ENCODE measurements around the gene GPATCH2.
"Not testable (repeated sequence)": the region's sequence is repeated elsewhere in the genome, so short reads cannot be mapped to it uniquely, and the experiment has no call there.

Gene GPATCH2

DNA sequence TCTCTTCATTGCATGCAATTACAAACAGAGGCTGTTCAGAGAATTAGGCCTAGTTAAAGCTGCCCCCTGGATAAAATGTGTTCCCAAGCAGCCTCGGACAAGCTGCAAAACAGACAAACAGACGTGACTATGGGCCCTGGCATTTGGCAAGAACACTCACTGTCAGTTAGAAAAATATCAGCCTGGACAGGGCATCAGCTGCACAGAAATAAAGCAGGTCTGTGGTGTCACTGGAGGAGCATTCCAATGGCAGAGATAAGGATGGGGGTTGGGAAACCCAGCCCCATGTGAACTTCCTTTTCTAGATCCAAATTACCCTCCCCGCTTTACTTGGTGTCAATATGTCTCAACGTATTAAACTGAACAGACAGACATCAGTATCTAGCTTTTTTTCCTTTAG is 177.1 kb downstream of the GPATCH2 start:
- no peak for DNase-seq (ENCODE audit: low read depth in 2 of 3, low spot score in 1 of 3)

DNA sequence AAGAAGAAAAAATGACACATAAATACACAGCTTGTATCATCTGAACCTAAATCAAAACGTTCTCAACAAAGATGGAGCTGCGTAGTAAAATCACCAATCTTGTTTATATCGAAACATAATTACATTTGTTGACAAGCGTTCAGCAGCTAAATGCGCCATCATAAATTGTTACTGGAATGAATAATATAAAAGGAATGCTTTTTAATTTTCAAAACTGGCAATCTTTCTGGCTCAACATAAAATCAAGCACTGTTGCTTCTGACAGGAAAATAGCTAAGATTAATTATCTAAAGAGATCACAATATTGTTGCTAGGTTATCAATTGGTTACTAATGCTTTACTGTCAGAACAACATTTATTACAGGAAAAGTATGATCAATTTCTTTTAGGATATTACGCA is 181.5 kb downstream of the GPATCH2 start:
- no peak for DNase-seq (ENCODE audit: low read depth in 2 of 3, low spot score in 1 of 3)

DNA sequence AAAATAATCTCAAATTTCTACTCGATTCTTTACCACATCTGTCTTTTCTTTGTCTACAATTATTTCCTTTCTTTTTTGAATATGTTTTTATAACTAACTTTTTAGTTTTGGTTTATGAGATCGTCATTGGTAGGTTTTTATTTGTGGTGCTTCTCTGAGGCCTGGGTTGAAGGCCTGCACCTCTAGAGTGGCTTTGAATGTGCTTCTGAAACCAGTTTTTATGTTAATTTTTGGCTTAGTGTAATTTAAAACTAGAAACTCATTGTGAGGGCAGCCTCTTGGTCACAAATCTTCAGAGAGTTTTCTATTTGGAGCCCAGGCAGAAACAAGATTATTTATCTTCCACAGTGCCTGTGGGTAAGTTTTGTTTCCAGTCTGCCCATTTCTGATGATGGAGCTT is 187.0 kb downstream of the GPATCH2 start:
- no peak for DNase-seq (ENCODE audit: low read depth in 2 of 3, low spot score in 1 of 3)

DNA sequence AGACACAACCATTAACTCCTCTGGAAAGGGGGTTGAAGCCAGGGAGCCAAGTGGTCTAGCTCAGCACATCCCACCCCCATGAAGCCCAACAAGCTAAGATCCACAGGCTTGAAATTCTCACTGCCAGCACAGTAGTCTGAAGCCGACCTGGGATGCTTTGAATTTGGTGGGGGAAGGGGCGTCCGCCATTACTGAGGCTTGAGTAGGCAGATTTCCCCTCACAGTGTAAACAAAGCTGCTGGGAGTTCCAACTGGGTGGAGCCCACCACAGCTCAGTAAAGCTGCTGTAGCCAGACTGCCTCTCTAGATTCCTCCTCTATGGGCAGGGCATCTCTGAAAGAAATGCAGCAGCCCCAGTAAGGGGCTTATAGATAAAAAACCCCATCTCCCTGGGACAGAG is 193.5 kb downstream of the GPATCH2 start:
- DNase-seq (ENCODE audit: low read depth in 2 of 3, low spot score in 1 of 3): no peak

DNA sequence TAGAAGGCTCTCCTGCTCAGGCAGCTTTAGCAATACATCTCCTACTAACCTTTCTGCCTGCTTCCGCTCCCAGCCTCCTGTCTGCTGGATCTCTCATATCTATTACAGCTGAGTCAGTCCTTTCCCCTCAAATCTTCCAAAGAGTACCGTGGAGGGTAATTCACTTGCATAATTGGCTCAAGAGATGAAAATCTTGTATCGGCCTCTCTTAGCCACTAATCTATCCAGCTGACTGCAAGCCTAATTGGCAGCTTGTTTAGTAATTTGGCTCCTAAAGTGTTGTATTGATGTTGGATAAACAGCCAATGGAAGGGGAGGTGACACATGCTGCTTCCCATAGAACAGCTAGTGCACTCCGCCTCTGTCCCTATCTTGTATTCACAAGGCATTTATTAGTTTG is 195.7 kb downstream of the GPATCH2 start:
- no peak for DNase-seq (ENCODE audit: low read depth in 2 of 3, low spot score in 1 of 3)

DNA sequence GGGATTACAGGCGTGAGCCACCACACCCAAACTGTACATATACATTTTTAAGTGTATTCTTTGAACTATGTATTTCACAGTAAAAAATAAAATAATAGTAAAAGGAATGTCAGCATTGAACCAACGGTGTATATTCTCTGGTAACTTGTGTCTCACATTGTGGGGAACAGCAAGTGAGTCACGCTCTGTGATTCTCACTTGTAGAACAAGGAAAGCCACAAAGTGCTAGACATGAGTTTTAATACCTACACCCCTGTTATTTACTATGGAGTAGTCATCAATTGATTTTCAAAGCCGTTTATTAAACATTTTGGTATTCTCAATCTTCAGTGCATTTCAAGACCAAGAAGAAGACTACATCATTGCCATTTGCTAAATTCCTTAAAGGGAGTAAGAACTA is 197.2 kb downstream of the GPATCH2 start:
- DNase-seq (ENCODE audit: low read depth in 2 of 3, low spot score in 1 of 3): no peak

DNA sequence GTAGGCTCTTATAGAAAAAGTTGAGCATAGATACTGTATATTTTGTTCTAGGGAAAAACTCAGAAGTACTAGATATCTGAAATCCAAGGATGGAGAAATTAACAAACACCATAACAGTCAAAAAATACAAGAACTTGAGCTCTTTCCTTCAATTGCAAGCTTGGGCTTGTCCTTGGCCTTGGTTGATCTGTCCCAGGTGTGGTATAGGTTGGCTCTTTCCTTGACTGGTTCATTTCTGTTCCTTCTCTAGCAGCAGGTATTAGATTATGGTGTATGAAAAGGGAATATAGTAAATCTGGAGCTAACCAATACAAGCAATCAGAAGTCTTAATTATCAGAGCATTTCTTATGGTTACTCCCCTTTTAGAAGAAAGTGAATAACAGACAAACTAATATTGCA is 198.6 kb downstream of the GPATCH2 start:
- no peak for DNase-seq (ENCODE audit: low read depth in 2 of 3, low spot score in 1 of 3)

DNA sequence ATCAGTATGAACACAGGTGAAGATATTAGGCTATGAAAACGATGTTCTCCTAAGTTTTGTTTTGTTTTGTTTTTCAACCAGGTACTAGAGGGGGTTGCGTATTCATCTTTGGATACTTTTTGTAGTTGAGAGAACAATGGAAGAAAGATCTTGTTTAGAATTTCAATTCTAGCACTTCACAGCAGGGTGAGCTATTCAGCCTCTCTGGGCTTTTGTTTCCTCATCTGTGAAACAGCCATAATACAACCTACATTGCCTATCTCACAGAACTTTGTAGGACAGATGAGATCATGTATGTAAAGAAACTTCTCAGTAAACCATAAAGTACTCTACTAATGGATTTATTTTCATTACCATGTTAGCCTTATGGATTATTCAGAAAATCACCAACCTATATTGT is 199.5 kb downstream of the GPATCH2 start:
- DNase-seq (ENCODE audit: low read depth in 2 of 3, low spot score in 1 of 3): no peak

DNA sequence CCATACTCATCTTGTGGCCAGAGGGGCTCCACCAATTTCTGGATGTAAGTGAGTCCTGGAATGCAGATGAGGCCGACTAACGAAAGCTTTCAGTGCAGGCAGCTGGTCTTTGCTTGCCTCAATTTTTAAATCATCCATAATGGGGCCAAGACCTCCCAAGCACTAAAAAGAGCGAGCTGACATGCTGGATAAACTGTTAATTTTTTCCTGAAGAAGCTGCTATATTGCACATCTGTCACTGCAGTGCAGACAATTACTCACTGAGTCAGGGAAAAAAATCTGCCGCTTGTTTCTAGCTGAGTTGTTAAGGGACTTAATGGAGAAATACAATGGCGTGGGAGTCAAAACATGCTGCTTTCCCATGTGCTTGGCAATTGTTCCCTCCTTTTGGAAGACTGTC is 205.5 kb downstream of the GPATCH2 start:
- no peak for DNase-seq (ENCODE audit: low read depth in 2 of 3, low spot score in 1 of 3)

DNA sequence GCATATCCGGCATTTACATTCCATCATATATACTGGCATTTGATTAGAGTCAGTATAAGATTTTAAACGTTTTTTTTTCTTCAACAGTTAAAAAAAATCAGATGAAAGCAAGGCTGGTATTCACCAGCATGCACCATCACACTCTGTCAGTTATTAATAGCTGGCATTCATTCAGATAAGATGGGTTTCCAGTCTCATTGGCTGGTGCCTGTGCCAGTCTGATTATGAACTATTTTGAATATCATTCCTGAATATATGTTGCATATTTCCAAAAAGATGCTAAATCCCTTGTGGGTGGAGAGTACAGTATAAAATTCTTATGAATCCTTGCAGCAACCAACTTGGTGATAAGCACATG is 211.7 kb downstream of the GPATCH2 start:
- no peak for DNase-seq (ENCODE audit: low read depth in 2 of 3, low spot score in 1 of 3)

DNA sequence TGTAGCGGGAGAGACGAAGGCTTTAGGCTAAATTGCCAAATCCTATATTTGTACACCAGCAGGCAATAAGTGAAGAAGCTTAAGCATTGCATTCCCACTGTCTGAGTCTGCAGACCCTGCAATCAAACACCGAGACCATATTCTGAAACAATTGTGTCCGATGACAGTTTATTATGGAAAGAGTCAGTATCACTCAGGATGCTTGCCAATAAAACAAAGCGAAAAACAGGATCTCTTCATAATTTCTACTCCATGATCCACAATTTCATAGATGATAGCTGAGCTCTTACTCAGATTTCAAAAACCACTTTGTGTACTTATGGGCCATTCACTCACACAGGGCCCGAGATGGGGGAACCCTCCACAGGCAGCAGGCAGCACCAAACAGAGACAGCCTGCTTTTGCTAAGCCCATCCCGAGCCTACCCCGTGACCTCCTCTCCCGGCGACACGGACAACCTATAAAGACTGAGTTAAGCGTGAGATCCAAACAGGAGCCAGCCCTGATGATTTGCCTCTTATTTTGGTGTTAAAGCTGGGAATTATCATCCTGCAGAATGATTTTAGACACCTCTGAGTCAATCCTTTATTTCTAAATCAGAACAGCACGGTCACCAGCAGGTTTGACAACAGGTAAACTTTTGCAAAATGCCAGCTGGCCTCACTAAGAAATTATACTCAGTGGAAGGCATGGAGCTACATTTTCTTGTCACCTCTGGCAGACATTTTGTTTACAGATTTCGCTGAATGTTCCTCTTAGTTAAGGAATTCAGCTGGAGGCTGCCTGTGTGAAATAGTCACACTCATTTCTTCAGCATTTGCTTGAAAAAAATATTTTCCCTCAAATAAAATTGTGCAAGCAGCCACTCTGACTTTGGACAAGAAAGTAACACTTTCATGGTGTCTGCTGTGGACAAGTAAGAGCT is 212.4 kb downstream of the GPATCH2 start:
- no peak for DNase-seq (ENCODE audit: low read depth in 2 of 3, low spot score in 1 of 3)

DNA sequence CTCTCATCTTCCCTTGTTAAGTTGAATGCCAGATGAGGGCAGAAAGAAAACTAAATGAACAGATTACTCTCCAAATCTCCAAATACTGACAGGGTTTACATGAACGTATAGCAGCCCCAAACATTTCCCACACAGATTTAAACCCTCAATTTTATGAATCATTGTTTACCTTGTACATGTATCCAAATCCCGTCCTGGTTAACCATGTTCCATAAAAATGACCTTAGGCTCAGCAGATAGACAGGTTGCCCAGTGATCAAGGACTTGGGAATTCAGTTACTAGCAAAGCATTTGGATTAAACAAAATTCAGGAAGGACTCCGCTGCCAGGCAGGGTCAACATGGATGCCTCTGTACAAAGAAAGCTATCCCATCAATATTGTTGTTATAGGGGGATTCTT is 213.5 kb downstream of the GPATCH2 start:
- no peak for DNase-seq (ENCODE audit: low read depth in 2 of 3, low spot score in 1 of 3)

DNA sequence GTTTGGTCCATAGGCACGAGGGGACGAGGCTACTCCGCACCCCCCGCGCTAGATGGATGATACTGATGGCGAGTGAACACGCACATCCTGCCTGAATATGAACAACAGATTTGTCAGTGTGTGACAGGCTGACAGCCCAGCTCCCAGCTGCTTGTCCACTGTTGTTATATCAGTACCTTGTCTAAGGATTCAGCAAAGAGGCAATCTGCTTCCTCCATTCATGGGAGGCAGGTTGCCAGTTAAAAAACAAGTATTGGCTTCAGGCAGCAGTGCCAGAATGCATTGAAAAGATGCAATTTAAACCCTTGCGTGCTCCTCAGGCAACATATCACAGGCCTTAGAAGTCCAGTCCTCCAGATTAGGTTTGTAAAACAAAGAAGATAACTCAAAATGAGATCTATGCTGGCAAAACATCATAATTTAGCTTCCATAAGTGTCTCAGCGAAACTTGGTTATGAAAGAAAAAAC is 223.3 kb downstream of the GPATCH2 start:
- DNase-seq (ENCODE audit: low read depth in 2 of 3, low spot score in 1 of 3): no peak

DNA sequence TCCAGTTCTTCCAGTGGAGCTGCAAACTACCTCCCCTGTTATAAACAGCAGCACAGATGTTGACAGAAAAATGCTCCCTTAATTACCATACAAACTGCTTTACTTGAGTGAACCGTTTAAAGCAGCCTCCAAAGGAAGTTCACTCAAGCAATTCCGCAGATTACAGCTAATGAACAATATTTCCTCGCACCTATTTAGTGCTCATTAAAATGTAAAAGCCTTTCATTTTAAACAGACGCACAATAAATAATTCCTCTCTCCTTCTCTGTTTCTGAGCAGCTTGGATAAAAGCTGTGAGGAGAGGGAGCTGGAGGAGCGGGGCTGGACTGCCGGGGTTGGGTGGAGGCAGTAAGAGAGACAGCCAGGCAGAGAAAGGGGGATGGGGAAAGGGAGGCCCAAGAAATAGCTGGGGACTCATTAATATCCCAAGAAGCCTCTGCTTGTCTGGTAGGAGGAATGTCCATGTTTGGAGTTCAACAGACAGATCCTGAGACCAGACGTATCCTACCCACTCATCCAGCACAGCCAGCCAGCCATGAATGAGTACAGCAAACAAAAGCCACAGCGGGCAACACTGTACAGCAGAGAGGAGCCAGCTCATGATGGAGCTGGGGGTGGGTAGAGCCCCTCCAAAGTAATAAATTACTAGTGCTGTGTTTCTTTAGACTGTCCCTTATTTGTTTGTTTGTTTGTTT is 227.7 kb downstream of the GPATCH2 start:
- no peak for DNase-seq (ENCODE audit: low read depth in 2 of 3, low spot score in 1 of 3)

DNA sequence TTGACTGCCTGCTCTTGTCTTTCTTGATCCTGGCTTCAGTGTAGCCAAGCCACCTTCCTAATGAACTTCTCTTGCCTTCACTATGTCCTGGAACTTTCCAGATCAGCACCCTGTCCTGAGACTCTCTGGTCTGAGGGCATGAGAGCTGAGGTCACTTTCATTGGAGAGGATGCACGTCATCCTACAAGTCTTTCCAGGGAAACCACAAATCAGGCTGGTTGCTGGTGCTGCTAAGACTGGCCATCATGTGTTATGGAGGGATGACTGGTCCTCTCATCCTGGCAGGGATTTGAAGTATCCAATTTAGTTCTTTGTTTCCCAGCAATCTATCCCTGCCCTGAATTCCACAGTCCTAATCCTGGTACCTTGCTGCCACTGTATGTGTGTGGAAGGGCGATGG is 228.6 kb downstream of the GPATCH2 start:
- DNase-seq (ENCODE audit: low read depth in 2 of 3, low spot score in 1 of 3): no peak

DNA sequence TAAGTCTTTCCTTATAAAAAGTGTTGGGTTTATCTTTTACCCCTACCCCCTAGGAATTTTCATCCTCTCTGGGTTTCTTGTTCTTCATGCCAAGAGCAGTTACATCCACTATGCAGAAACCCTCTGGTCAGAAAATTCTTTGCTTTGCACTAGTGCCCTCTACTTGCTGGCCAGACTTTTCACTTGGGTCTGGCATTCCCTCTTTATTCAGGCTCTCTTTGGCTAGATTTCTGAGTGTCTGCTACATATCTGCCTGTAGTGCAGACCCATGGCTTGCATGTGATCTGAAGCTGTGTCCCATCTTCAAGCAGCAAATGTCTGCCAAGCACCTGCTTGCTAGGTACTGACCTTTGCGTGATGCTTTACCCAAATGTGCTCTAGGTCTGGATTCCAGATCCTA is 237.0 kb downstream of the GPATCH2 start:
- no peak for DNase-seq (ENCODE audit: low read depth in 2 of 3, low spot score in 1 of 3)

DNA sequence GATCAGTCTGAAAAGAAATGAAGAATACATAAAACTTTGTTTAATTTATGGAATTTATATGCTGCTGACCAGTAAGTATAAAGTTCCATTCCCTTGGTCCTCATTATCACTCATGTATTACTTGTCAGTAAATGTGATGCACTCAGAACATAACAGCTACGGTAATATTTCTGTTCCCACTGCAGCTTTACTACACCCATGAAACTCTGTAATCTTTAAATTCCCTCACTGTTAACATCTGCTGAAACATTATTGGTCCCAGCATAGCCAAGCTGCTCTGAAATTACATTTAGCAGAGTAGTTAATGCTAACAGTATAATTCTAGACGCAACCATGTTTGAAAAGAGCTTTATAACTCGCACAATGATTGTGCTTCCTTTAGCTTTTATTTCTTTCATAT is 238.4 kb downstream of the GPATCH2 start:
- no peak for DNase-seq (ENCODE audit: low read depth in 2 of 3, low spot score in 1 of 3)

DNA sequence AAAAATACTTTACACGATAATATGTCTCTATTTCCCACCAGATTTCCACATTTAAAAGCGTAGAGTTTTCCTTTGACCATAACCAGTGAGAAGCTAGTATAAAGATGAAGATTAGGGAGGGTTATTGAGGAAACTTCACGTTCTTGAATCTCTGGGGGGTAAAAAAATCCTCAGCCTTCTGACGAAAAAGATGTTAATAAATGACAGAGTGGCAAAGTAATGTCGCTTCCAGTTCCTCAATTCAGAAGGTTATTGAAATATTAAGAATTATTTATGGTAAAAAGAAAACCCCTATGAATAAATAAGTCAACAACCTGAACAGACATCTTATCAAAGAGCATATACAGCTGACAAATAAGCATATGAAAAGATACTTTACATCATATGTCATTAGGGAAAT is 241.0 kb downstream of the GPATCH2 start:
- DNase-seq (ENCODE audit: low read depth in 2 of 3, low spot score in 1 of 3): no peak

DNA sequence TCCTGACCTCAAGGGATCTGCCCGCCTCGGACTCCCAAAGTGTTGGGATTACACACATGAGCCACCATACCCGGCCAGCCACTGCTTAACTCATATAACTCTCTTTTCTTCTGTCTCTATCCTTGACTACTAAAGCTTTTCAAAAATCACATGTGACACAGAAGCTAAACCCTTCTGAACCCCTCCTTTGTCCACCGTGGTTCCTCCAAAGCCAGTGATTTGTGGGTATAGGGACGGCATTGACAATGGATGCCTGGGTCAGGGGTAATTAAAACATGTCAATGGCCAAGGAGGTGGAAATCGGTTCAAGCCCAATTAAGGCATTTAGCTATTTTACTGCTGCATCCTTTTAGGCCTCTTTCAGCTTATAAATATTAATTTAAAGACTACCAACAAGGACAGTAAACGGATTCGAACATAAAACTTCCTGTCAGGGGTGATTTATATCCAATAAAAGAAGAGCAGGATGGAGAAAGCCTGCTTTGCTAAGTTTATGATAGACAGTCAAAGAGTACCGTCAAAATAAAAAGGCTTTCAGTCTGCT is 242.3 kb downstream of the GPATCH2 start:
- DNase-seq (ENCODE audit: low read depth in 2 of 3, low spot score in 1 of 3): no peak

DNA sequence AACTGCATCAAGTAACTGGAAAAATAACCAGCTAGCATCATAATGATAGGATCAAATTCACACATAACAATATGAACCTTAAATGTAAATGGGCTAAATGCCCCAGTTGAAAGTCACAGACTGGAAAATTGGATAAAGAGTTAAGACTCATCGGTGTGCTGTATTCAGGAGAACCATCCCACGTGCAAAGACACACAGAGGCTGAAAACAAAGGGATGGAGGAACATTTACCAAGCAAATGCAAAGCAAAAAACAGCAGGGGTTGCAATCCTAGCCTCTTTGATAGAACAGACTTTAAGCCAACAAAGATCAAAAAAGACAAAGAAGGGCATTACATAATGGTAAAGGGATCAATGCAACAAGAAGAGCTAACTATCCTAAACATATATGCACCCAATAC is 249.1 kb downstream of the GPATCH2 start:
- DNase-seq (ENCODE audit: low read depth in 2 of 3, low spot score in 1 of 3): not testable (repeated sequence)

DNA sequence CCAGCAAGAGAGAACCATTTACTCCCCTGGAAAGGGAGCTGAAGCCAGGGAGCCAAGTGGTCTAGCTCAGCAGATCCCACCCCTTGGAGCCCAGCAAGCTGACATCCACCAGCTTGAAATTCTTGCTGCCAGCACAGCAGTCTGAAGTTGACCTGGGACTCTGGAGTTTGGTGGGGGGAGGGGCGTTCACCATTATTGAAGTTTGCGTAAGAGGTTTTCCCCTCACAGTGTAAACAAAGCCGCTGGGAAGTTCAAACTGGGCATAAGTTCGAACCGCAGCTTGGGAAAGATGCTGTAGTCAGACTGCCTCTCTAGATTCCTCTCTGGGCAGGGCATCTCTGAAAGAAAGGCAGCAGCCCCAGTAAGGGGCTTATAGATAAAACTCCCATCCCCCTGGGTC is 251.1 kb downstream of the GPATCH2 start:
- not testable (repeated sequence) for DNase-seq (ENCODE audit: low read depth in 2 of 3, low spot score in 1 of 3)

DNA sequence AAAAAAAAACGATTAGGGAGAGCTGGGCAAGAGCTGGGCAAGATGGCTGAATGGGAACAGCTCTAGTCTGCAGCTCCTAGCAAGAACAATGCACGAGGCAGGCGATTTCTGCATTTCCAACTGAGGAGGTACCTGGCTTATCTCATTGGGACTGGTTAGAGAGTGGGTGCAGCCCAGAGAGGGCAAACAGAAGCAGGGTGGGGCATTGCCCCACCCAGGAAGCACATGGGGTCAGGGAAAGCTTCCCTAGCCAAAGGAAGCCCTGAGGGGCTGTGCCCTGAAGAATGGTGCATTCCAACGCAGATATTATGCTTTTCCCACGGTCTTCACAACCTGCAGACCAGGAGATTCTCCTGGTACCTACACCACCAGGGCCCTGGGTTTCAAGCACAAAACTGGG is 251.6 kb downstream of the GPATCH2 start:
- no peak for DNase-seq (ENCODE audit: low read depth in 2 of 3, low spot score in 1 of 3)

Data from stimulated activated CD4-positive, alpha-beta T cell treated with anti-CD3 and anti-CD28 coated beads, Interleukin-12 subunit alpha, Interleukin-12 subunit beta, amount 100 ng/mL, for 48 hours (primary cell).